ENCODE data around the gene ADGRG6.

Gene ADGRG6

GRCh38 chr6:142395768-142396231 lies 94.0 kb downstream of the ADGRG6 start:
- DNase-seq: no peak
- Mint-ChIP-seq H3K4me1 (peaks cover 30% of the 10 kb centered on the region), H3K27ac (peak overlapping the region; percentile 74), H3K4me3 (peak overlapping the region; percentile 0), H3K36me3 (no peaks in the 10 kb centered on the region), H3K27me3 (peaks cover 26% of the 10 kb centered on the region), H3K9me3 (no peaks in the 10 kb centered on the region)
- CTCF ChIA-PET: interaction anchor here (0.6 to 0.8 kb wide), 2 partner anchors 9 to 284 kb away, joined by 3 to 4 read pairs; no protein-coding TSS in a partner anchor

GRCh38 chr6:142398353-142398752 lies 96.5 kb downstream of the ADGRG6 start:
- Mint-ChIP-seq H3K4me3 (no peak overlapping the region), H3K9me3 (no peaks in the 10 kb centered on the region), H3K36me3 (no peaks in the 10 kb centered on the region), H3K27ac (no peak overlapping the region), H3K4me1 (peaks cover 28% of the 10 kb centered on the region), H3K27me3 (peaks cover 25% of the 10 kb centered on the region)
- DNase-seq: no peak
- CTCF ChIA-PET: no interaction called here

- Mint-ChIP-seq H3K4me1 (peaks cover 21% of the 10 kb centered on the region), H3K9me3 (no peaks in the 10 kb centered on the region), H3K4me3 (no peak overlapping the region), H3K36me3 (no peaks in the 10 kb centered on the region), H3K27ac (no peak overlapping the region), H3K27me3 (peaks cover 21% of the 10 kb centered on the region)
- CTCF ChIA-PET: interaction anchor here (1.0 kb wide), 1 partner anchor 22 kb away, joined by 4 read pairs; no protein-coding TSS in a partner anchor
- DNase-seq: no peak
Measured at GRCh38 chr6:142399739-142400138, 97.9 kb downstream of the ADGRG6 start.

- Mint-ChIP-seq H3K27me3 (peaks cover 21% of the 10 kb centered on the region), H3K27ac (peak overlapping the region; percentile 64), H3K9me3 (no peaks in the 10 kb centered on the region), H3K4me1 (peaks cover 14% of the 10 kb centered on the region), H3K4me3 (no peak overlapping the region), H3K36me3 (no peaks in the 10 kb centered on the region)
- CTCF ChIA-PET: interaction anchor here (1.0 kb wide), 1 partner anchor 21 kb away, joined by 4 read pairs; no protein-coding TSS in a partner anchor
- no peak for DNase-seq
Measured at GRCh38 chr6:142400495-142400894, 98.7 kb downstream of the ADGRG6 start.

GRCh38 chr6:142401838-142402237 lies 100.0 kb downstream of the ADGRG6 start:
- H3K27ac Mint-ChIP-seq: no peak overlapping the region
- DNase-seq: no peak
- no peaks in the 10 kb centered on the region for H3K9me3 Mint-ChIP-seq
- peaks cover 2% of the 10 kb centered on the region for H3K4me1 Mint-ChIP-seq
- no peaks in the 10 kb centered on the region for H3K36me3 Mint-ChIP-seq
- no peak overlapping the region for H3K4me3 Mint-ChIP-seq
- H3K27me3 Mint-ChIP-seq: peaks cover 21% of the 10 kb centered on the region
- CTCF ChIA-PET: no interaction called here

- Mint-ChIP-seq H3K4me1 (peaks cover 8% of the 10 kb centered on the region), H3K27ac (no peak overlapping the region), H3K9me3 (no peaks in the 10 kb centered on the region), H3K27me3 (peaks cover 8% of the 10 kb centered on the region), H3K4me3 (no peak overlapping the region), H3K36me3 (no peaks in the 10 kb centered on the region)
- DNase-seq: no peak
- CTCF ChIA-PET: no interaction called here
Measured at GRCh38 chr6:142404751-142405150, 102.9 kb downstream of the ADGRG6 start.

- H3K27me3 Mint-ChIP-seq: peaks cover 2% of the 10 kb centered on the region
- CTCF ChIA-PET: no interaction called here
- H3K9me3 Mint-ChIP-seq: no peaks in the 10 kb centered on the region
- H3K36me3 Mint-ChIP-seq: no peaks in the 10 kb centered on the region
- no peak overlapping the region for H3K4me3 Mint-ChIP-seq
- no peak for DNase-seq
- no peak overlapping the region for H3K27ac Mint-ChIP-seq
- peaks cover 8% of the 10 kb centered on the region for H3K4me1 Mint-ChIP-seq
Measured at GRCh38 chr6:142406131-142406530, 104.3 kb downstream of the ADGRG6 start.

- Mint-ChIP-seq H3K9me3 (no peaks in the 10 kb centered on the region), H3K27me3 (peaks cover 4% of the 10 kb centered on the region), H3K36me3 (no peaks in the 10 kb centered on the region)
Measured at GRCh38 chr6:142407685-142408273, 106.0 kb downstream of the ADGRG6 start.

GRCh38 chr6:142408409-142408808 lies 106.6 kb downstream of the ADGRG6 start:
- no peak for DNase-seq

More at GRCh38 chr6:142407685-142408273, 106.0 kb downstream of the ADGRG6 start:
- H3K4me3 Mint-ChIP-seq: no peak overlapping the region
- DNase-seq: no peak
- H3K27ac Mint-ChIP-seq: no peak overlapping the region
- H3K4me1 Mint-ChIP-seq: peaks cover 5% of the 10 kb centered on the region
- CTCF ChIA-PET: no interaction called here

GRCh38 chr6:142409794-142410193 lies 108.0 kb downstream of the ADGRG6 start:
- CTCF ChIA-PET: interaction anchor here (0.6 kb wide), 1 partner anchor 1799 kb away, joined by 3 read pairs; no protein-coding TSS in a partner anchor
- H3K27ac Mint-ChIP-seq: no peak overlapping the region
- H3K9me3 Mint-ChIP-seq: no peaks in the 10 kb centered on the region
- peaks cover 5% of the 10 kb centered on the region for H3K4me1 Mint-ChIP-seq
- no peak for DNase-seq
- no peaks in the 10 kb centered on the region for H3K36me3 Mint-ChIP-seq
- H3K27me3 Mint-ChIP-seq: peaks cover 4% of the 10 kb centered on the region
- no peak overlapping the region for H3K4me3 Mint-ChIP-seq

More at GRCh38 chr6:142408409-142408808, 106.6 kb downstream of the ADGRG6 start:
- CTCF ChIA-PET: no interaction called here
- Mint-ChIP-seq H3K9me3 (no peaks in the 10 kb centered on the region), H3K4me1 (peaks cover 5% of the 10 kb centered on the region), H3K27me3 (peaks cover 4% of the 10 kb centered on the region), H3K36me3 (no peaks in the 10 kb centered on the region), H3K4me3 (no peak overlapping the region), H3K27ac (no peak overlapping the region)

GRCh38 chr6:142411145-142411544 lies 109.3 kb downstream of the ADGRG6 start:
- peaks cover 5% of the 10 kb centered on the region for H3K4me1 Mint-ChIP-seq
- H3K36me3 Mint-ChIP-seq: no peaks in the 10 kb centered on the region
- peaks cover 4% of the 10 kb centered on the region for H3K27me3 Mint-ChIP-seq
- CTCF ChIA-PET: interaction anchor here (0.7 kb wide), 1 partner anchor 34 kb away, joined by 4 read pairs; no protein-coding TSS in a partner anchor
- no peak for DNase-seq
- no peak overlapping the region for H3K27ac Mint-ChIP-seq
- no peaks in the 10 kb centered on the region for H3K9me3 Mint-ChIP-seq
- no peak overlapping the region for H3K4me3 Mint-ChIP-seq

GRCh38 chr6:142412241-142412640 lies 110.4 kb downstream of the ADGRG6 start:
- H3K4me1 Mint-ChIP-seq: peaks cover 5% of the 10 kb centered on the region
- H3K36me3 Mint-ChIP-seq: no peaks in the 10 kb centered on the region
- CTCF ChIA-PET: no interaction called here
- no peak for DNase-seq
- no peak overlapping the region for H3K4me3 Mint-ChIP-seq
- H3K27me3 Mint-ChIP-seq: peaks cover 7% of the 10 kb centered on the region
- H3K9me3 Mint-ChIP-seq: no peaks in the 10 kb centered on the region
- no peak overlapping the region for H3K27ac Mint-ChIP-seq

- CTCF ChIA-PET: no interaction called here
- Mint-ChIP-seq H3K27me3 (peaks cover 7% of the 10 kb centered on the region), H3K4me1 (peaks cover 5% of the 10 kb centered on the region), H3K9me3 (no peaks in the 10 kb centered on the region), H3K27ac (no peak overlapping the region), H3K4me3 (no peak overlapping the region), H3K36me3 (no peaks in the 10 kb centered on the region)
- DNase-seq: no peak
Measured at GRCh38 chr6:142412658-142413057, 110.9 kb downstream of the ADGRG6 start.

- Mint-ChIP-seq H3K9me3 (no peaks in the 10 kb centered on the region), H3K4me1 (peaks cover 2% of the 10 kb centered on the region)
- CTCF ChIA-PET: no interaction called here
Measured at GRCh38 chr6:142413111-142413510, 111.3 kb downstream of the ADGRG6 start.

GRCh38 chr6:142414462-142415250 lies 112.8 kb downstream of the ADGRG6 start:
- Mint-ChIP-seq H3K27ac (no peak overlapping the region), H3K27me3 (peaks cover 7% of the 10 kb centered on the region), H3K9me3 (no peaks in the 10 kb centered on the region), H3K36me3 (no peaks in the 10 kb centered on the region), H3K4me1 (no peaks in the 10 kb centered on the region), H3K4me3 (no peak overlapping the region)
- CTCF ChIA-PET: no interaction called here
- DNase-seq: no peak

More at GRCh38 chr6:142413111-142413510, 111.3 kb downstream of the ADGRG6 start:
- no peaks in the 10 kb centered on the region for H3K36me3 Mint-ChIP-seq
- peaks cover 7% of the 10 kb centered on the region for H3K27me3 Mint-ChIP-seq
- no peak overlapping the region for H3K4me3 Mint-ChIP-seq
- no peak overlapping the region for H3K27ac Mint-ChIP-seq
- DNase-seq: no peak

All from activated naive CD4-positive, alpha-beta T cell treated with anti-CD3 and anti-CD28 coated beads, Interleukin-2, amount 10 ng/mL, durations not matched to agents 7 days and 5 days (primary cell).